AG04450 (cell line): ENCODE results near the gene BID. TPM values are rescaled to one million over a fixed set of nuclear protein-coding genes. Genes with fewer than 3 reads are reported as not detected.

Source experiments
- CTCF ChIA-PET: fragments of 300-600, 350-600 bp; formaldehyde crosslinking; extraction: SDS; loops from one replicate; lab custom pipeline; 2022; ENCODE audit warnings: antibody characterized with exemption, inconsistent platforms; lab: Charles Lee
- POLR2A ChIA-PET: fragments of 350-600 bp; formaldehyde crosslinking; extraction: SDS; loops from one replicate; lab custom pipeline; 2021; ENCODE audit warnings: antibody characterized with exemption, inconsistent platforms; lab: Yijun Ruan, JAX
- DNase-seq: peaks from one replicate; pipeline ENCODE4 v3.0.0-alpha.2; 2011; ENCODE audit warnings: low read depth, low spot score
- H3K27ac ChIP-seq: one replicate; pipeline ENCODE4 v1.5.1; 2012; ENCODE audit warnings: low read depth, low read length, control low read depth
- H3K27me3 ChIP-seq: one replicate; pipeline ENCODE4 v1.6.0; 2012; ENCODE audit warnings: low read length; ENCODE audit not compliant: control insufficient read depth, insufficient read depth
- H3K4me3 ChIP-seq: 2 replicates; pipeline ENCODE4 v1.5.1; 2011; ENCODE audit warnings: mild to moderate bottlenecking, low read depth, low read length, control low read depth
- H3K9me3 ChIP-seq: 2 replicates; pipeline ENCODE4 v1.5.1; 2012; ENCODE audit warnings: low read length; ENCODE audit not compliant: control insufficient read depth, insufficient read depth
- polyA plus RNA-seq: library from polyadenylated mRNA; depleted of rRNA; stranded (reverse); fragments of >200 nt; gene quantifications from 2 replicates; pipeline ENCODE4 v1.2.3, GENCODE V29; 2011
- TF ChIP-seq, protein P1 (sequence below): IDR thresholded peaks from 2 replicates; pipeline ENCODE4 v1.5.1; 2011; ENCODE audit warnings: low read depth, low read length, control low read depth, inconsistent platforms

BID gene
- polyA plus RNA-seq, 1 experiment, result 65.3 TPM

DNA sequence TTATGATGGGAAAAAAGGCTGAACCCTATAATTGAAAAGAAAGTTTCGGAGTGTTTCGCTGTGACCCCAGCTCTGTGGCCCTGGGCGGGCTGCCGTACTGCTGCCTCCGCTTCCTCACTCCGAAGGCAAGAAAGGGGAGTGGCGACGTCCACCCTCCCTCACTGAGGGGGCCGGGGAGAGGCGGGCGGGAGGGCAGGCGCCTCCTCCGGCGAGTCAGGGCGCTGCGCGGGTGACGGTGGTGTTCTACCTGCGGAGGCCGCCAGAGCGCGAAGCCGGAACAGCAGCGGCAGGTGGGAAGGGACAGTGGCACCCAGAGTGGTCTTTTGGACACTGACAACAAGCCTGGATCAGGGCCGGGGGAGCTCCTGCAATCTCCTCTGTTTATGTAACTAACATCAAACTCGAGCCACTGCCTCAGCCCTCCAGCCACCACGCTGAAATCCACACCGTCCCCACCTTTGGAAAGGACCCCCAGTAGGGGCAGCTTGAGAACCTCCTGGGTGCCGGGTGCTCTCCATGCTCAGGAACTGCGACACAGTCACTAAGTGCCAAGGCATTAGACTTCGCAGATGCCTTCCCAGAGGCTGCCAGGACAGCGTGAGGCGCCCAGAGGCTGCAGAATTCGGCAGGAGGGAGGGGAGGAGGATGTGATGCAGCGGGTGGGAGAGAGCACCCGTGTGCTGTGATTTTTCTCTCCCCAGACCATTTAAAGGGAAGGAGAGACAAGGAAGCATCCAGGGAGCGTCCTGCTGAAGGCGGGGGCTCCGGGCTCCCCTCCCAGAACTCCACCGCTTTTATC lies 25.5 kb downstream of the BID start:
- no peak overlapping the region for H3K27ac ChIP-seq
- H3K27me3 ChIP-seq, result no peaks in the 10 kb centered on the region
- DNase-seq, result no peak
- TF ChIP-seq, protein P1, sequence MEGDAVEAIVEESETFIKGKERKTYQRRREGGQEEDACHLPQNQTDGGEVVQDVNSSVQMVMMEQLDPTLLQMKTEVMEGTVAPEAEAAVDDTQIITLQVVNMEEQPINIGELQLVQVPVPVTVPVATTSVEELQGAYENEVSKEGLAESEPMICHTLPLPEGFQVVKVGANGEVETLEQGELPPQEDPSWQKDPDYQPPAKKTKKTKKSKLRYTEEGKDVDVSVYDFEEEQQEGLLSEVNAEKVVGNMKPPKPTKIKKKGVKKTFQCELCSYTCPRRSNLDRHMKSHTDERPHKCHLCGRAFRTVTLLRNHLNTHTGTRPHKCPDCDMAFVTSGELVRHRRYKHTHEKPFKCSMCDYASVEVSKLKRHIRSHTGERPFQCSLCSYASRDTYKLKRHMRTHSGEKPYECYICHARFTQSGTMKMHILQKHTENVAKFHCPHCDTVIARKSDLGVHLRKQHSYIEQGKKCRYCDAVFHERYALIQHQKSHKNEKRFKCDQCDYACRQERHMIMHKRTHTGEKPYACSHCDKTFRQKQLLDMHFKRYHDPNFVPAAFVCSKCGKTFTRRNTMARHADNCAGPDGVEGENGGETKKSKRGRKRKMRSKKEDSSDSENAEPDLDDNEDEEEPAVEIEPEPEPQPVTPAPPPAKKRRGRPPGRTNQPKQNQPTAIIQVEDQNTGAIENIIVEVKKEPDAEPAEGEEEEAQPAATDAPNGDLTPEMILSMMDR, result no peak
- peaks cover 3% of the 10 kb centered on the region; the same call in 1 of the 2 replicates for H3K9me3 ChIP-seq
- CTCF ChIA-PET, result no interaction called here
- POLR2A ChIA-PET, result no interaction called here
- no peak overlapping the region for H3K4me3 ChIP-seq

DNA sequence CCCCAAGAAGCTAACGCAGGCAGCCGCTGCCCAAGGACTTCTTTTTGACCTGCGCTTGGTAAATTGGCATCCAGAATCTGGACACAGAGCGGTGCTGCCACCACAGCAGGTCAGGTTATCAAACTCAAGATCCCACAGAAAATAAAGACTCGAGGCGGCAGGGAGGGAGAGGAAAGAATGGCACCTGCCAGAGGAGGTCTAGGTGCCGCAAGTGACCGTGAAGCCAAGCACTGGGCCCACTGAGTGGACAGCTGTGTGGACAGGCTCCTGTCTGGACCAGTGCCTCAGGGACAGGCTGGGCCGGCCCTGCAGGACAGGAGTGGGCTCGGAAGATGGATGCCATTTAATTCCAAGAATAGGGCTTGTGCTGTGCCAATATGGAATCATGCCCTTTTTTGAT lies 27.4 kb downstream of the BID start:
- no peaks in the 10 kb centered on the region for H3K27me3 ChIP-seq
- TF ChIP-seq, protein P1, result no peak
- peaks cover 3% of the 10 kb centered on the region; the same call in 1 of the 2 replicates for H3K9me3 ChIP-seq
- H3K4me3 ChIP-seq, result no peak overlapping the region
- ChIA-PET POLR2A (no interaction called here), CTCF (no interaction called here)
- H3K27ac ChIP-seq, result no peak overlapping the region
- no peak for DNase-seq

DNA sequence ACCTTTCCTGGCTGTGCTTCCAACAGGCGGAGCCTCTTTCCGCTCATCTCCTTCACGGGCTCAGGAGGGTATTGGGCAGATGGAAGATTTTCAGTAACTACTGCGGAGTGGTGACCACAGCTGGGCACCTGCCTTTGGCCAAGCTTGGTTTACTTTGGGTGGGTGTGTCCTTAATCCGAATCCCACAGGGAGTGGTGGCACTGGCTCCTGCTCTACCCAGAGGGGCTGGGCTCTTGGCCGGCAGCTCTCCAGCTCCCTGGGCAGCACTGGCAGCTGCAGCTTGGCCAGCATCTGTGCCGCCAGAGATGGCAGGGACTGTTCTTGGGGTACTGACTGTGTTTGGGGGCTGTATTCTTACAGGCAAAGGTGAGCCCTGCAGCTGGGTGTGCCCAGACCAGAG lies 29.8 kb downstream of the BID start:
- Histone ChIP-seq H3K9me3 (no peaks in the 10 kb centered on the region; the same call in 1 of the 2 replicates), H3K27me3 (no peaks in the 10 kb centered on the region), H3K27ac (no peak overlapping the region), H3K4me3 (no peak overlapping the region)
- CTCF ChIA-PET, result interaction anchor here (2.2 to 4.2 kb wide), 5 partner anchors 7 to 332 kb away, joined by 7 to 31 read pairs (median 21); partner anchors contain the start of gene PEX26
- POLR2A ChIA-PET, result interaction anchor here (0.6 kb wide), 2 partner anchors 71 to 104 kb away, joined by 4 to 5 read pairs; no protein-coding TSS in a partner anchor
- TF ChIP-seq, protein P1, result no peak
- DNase-seq, result no peak

DNA sequence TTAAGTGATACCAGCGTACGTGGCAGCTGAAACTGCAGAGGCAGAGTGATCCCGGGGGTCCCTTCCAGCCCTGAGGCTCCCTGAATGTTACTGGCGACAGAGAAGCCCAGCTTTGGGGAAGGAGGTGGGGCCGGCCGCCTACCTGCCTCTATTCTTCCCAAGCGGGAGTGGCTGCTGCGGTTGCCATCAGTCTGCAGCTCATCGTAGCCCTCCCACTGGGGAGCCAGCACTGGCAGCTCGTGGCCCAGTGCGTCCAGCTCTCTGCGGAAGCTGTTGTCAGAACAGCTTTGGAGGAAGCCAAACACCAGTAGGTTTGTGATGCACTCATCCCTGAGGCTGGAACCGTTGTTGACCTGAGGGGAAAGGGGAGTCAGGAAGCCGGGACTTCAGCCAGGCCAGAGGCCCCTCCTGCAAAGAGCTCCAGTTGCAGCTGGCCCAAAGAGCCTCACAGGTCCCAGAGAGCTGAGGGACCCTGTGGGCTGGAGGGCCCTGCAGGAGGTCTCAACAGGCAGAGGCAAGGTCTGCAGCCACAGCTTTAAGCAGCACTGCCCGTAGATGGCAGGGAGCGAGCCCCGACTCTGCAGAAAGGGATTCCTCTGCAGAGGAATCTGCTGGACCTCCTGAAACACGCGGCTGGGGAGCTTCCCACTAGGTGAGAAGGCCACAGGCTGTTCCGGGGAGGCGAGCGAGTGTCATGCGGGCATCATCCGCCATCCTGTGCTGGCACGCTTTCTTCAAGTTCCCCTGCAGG lies 30.4 kb downstream of the BID start:
- H3K4me3 ChIP-seq, result no peak overlapping the region
- CTCF ChIA-PET, result interaction anchor here (0.6 to 4.2 kb wide), 12 partner anchors 8 to 332 kb away, joined by 3 to 31 read pairs (median 12); partner anchors contain the start of gene PEX26
- H3K9me3 ChIP-seq, result no peaks in the 10 kb centered on the region; the same call in 1 of the 2 replicates
- H3K27ac ChIP-seq, result no peak overlapping the region
- no peak for DNase-seq
- TF ChIP-seq, protein P1, result no peak
- H3K27me3 ChIP-seq, result no peaks in the 10 kb centered on the region
- POLR2A ChIA-PET, result interaction anchor here (0.6 kb wide), 2 partner anchors 70 to 104 kb away, joined by 4 to 5 read pairs; no protein-coding TSS in a partner anchor
